GM13976 (cell line): ENCODE results near the gene ESR1.
A peak's percentile ranks its signal among the peaks of the same experiment; 100 is the strongest.

Source experiments
- DNase-seq: peaks from one replicate; pipeline ENCODE4 v3.0.0; 2012; ENCODE audit warnings: low spot score
- in situ Hi-C: fragments of 300-500 bp; cut with MboI; formaldehyde crosslinking; loops from one replicate; pipeline ENCODE4 v1.12.0; 2022; ENCODE audit warnings: low sequenced_read_pairs, mixed read lengths, inconsistent platforms; ENCODE audit not compliant: unreplicated experiment
- TF ChIP-seq, protein P1 (sequence below): IDR thresholded peaks from 2 replicates; pipeline ENCODE4 v1.5.1; 2012; ENCODE audit warnings: borderline replicate concordance, mild to moderate bottlenecking; ENCODE audit not compliant: insufficient read depth; ENCODE audit errors: extremely low read depth, missing control alignments, control extremely low read depth

ESR1 gene

DNA sequence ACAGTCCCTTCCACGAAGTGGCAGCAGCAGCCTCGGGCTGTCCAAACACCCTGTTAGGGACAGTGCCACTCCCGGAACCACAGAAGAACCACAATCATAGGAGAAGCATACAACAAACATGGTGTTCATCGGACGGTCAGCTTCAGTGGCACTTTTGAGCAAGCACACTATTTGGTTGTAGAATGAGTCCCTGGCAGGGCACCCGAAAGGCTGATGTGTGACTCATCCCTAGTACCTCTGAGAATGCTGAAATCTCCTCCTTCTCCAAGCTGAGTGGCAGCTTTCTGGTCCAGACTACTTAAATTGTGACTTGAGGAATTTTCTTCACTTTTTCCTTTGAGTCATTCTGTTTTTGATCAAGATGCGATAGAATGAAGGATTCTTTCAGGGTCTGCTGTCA, 282.5 kb downstream of the ESR1 start:
- in situ Hi-C loops = no loop called here
- no peak for DNase-seq
- TF ChIP-seq, protein P1, sequence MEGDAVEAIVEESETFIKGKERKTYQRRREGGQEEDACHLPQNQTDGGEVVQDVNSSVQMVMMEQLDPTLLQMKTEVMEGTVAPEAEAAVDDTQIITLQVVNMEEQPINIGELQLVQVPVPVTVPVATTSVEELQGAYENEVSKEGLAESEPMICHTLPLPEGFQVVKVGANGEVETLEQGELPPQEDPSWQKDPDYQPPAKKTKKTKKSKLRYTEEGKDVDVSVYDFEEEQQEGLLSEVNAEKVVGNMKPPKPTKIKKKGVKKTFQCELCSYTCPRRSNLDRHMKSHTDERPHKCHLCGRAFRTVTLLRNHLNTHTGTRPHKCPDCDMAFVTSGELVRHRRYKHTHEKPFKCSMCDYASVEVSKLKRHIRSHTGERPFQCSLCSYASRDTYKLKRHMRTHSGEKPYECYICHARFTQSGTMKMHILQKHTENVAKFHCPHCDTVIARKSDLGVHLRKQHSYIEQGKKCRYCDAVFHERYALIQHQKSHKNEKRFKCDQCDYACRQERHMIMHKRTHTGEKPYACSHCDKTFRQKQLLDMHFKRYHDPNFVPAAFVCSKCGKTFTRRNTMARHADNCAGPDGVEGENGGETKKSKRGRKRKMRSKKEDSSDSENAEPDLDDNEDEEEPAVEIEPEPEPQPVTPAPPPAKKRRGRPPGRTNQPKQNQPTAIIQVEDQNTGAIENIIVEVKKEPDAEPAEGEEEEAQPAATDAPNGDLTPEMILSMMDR = no peak

GRCh38 chr6:152091201-152091600, 283.7 kb downstream of the ESR1 start:
- TF ChIP-seq, protein P1 = no peak
- in situ Hi-C loops = no loop called here
- no peak for DNase-seq

GRCh38 chr6:152091851-152092341, 284.4 kb downstream of the ESR1 start:
- in situ Hi-C loops = no loop called here
- TF ChIP-seq, protein P1 = no peak
- no peak for DNase-seq

GRCh38 chr6:152093711-152094110, 286.2 kb downstream of the ESR1 start:
- TF ChIP-seq, protein P1 = no peak
- in situ Hi-C loops = no loop called here
- DNase-seq = no peak

DNA sequence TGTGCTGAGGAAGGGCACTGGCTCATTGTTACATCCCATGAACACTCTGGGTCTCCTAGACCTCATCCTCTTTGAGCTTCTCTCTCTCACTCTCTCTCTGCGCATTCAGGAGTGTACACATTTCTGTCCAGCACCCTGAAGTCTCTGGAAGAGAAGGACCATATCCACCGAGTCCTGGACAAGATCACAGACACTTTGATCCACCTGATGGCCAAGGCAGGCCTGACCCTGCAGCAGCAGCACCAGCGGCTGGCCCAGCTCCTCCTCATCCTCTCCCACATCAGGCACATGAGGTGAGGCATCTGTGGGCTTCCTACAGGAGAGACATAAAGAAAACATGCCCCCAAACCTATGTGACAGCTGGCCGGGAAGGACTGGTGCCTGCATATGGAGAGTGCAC, 286.8 kb downstream of the ESR1 start:
- TF ChIP-seq, protein P1 = no peak
- DNase-seq = no peak
- in situ Hi-C loops = no loop called here

DNA sequence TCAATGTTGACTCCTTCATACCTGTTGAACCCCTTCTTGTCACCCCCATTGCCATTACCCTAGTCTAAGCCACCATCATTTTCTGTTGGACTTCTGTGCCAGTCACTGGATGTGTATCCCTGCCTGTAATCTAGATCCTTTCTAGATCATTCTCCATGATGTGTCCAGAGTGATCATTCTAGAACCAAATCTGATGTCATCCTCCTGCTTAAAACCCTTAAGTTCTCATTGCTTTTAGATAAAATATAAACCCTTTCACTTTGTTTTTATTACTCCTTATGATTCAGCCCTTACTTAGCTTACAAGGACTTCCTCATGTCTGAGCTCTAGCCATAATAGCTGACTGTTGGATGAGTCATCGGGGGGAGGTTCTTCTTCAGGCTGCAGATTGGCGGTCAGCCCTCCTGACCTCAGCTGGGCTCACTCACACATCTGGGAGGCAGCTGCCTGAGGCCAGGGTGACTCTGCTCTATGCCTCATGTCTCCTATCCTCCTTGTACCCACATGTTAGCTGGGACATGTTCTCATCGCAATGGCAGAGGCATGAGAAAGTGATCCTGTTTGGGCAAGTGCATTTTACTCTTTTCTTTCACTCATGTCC, 287.6 kb downstream of the ESR1 start:
- no peak for DNase-seq
- in situ Hi-C loops = no loop called here

More for the DNA sequence above, 287.6 kb downstream of the ESR1 start:
- TF ChIP-seq, protein P1 = peak; percentile 5
